HG02623 (cell line): ENCODE results near the gene TECPR1.

ENCODE experiments used
- ATAC-seq: cut with Tn5 transposase; IDR thresholded peaks from one replicate; pipeline ENCODE4 v1.9.1; 2021; ENCODE audit warnings: moderate library complexity; ENCODE audit not compliant: unreplicated experiment

The TECPR1 gene, protein sequence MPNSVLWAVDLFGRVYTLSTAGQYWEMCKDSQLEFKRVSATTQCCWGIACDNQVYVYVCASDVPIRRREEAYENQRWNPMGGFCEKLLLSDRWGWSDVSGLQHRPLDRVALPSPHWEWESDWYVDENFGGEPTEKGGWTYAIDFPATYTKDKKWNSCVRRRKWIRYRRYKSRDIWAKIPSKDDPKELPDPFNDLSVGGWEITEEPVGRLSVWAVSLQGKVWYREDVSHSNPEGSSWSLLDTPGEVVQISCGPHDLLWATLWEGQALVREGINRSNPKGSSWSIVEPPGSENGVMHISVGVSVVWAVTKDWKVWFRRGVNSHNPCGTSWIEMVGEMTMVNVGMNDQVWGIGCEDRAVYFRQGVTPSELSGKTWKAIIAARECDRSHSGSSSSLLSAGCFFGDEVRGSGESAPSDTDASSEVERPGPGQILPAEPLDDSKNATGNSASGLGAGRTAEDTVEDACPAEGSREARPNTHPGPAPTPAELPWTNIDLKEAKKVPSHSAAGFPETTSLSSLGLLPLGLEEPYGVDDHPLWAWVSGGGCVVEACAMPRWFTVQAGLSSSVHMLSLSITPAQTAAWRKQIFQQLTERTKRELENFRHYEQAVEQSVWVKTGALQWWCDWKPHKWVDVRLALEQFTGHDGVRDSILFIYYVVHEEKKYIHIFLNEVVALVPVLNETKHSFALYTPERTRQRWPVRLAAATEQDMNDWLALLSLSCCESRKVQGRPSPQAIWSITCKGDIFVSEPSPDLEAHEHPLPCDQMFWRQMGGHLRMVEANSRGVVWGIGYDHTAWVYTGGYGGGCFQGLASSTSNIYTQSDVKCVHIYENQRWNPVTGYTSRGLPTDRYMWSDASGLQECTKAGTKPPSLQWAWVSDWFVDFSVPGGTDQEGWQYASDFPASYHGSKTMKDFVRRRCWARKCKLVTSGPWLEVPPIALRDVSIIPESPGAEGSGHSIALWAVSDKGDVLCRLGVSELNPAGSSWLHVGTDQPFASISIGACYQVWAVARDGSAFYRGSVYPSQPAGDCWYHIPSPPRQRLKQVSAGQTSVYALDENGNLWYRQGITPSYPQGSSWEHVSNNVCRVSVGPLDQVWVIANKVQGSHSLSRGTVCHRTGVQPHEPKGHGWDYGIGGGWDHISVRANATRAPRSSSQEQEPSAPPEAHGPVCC

DNA sequence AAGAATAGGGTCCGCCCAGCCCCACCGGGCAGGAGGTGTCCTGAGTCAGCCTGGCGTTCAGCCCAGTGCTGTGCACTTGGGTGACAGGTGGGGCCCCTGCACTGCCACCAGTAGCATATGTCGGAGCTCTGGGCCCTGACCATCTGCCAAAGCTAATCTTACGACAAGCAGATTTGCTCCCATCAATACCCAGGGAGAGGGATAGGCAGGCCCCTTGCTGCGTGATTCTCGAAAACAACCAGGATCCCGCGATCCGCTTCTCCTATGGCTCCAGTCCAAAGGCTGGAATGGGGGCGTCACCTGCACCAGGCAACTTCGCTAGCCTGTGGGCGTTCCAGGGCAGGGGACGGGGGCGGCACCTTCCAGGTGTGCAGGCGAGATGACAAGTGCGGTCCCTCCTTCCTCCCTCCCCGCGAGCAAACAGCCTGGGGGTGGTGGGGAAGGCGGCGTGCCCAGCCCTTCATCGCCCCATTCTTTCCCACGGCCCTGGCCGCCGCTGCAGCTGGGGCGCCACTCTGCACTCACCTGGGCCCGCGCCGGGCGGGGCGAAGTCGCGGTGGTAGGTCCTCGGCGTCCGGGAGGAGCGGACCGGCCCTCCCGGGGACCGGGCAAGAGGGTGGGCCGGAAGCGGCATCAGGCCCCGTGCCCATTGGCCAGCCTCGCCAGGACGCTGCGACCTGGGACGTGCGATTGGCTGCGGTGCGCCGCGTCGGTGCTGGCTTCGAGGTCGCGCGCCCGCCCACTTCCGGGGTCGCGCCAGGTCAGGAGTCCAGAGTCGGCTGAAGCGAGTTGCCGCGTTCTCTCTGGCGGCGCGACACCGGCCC, at the start of gene TECPR1:
TSS of gene TECPR1 (minus strand) at position 632 of the 824 bp plus-strand sequence. CDS start 6,086 bp downstream, outside the sequence.
- ATAC-seq = peak; percentile 97

DNA sequence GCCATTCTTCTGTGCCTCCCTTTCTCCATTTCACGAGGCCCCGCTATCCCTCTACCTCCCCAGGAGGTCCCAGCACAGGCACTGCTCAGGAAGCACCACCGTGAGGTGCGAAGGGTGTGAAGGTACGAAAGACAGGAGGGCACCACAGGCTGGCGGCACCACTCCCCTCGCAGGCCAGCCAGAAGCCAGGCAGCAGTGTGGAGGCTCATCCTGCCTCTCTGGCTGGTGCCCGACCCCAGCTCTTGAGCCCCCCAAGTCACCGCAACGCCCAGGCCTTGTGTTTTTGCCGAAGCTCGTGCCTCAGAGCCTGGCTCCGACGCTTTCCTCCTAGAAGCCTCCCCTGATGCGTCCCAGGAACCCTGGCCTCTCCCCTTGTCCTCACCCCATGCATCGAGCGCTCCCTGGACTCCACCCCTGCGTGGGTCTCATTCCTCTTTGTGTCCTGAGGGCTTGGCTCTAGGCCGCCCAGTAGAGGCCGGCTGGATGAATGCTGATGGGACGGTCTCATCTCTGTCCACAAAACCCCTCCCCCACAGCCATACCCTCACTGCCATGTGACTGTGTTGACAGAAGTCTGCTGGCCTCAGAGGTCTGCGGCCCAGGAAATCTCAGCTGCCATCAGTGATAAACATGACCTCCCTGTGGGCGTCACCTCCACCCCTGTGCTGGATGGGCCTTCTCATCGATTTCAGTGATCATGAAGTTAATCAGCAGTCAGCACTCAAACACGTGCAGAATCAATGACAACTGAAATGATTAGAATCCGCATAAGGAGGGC, 48.8 kb upstream of the TECPR1 start:
- no peak for ATAC-seq

DNA sequence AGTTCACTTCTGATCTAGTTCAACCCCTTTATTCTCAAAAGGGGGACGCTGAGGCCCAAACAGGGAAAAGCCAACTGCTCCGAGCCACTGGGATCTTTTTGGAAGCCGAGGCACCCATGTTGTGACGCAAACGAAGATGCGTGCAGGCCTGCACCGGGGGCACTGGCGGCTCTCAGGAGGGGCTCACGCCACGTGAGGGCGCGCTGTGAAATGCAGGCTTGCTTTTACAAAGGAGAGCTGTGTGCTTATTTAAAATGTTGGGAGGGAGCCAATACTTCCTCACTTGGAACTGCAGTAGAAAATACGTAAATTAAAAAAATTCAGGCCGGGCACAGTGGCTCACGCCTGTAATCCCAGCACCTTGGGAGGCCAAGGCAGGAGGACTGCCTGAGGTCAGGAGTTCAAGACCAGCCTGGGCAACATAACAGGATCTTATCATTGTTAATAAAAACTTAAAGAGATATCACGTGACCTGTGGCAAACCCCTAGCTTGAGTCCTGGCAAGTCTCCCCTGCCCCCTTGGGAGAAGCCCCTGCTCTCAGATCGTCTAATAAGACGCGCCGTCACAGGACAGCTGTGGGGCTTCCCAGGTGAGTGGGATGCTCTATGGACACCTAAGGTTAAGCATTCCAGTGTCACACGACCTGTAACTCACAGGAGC, 45.7 kb upstream of the TECPR1 start:
- ATAC-seq = no peak

DNA sequence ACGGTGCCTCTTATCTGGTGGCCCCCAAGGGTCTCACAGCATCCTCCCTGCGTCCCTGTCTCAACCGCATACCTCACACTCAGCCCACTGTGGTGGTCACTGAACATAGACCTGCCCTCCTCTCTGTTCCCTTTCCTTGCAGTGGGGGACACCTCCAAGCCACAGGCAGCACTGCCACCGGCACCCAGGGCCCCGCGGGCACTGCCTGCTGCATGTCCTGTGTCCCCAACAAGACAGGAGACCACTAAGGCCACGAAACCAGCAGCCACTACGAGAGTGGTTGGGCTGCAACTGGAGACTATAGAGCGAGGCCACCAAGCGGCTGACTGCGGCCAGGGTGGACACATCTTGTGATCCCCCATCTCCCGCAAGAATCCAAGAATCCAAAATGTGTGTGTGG, 44.8 kb upstream of the TECPR1 start:
- ATAC-seq = no peak

DNA sequence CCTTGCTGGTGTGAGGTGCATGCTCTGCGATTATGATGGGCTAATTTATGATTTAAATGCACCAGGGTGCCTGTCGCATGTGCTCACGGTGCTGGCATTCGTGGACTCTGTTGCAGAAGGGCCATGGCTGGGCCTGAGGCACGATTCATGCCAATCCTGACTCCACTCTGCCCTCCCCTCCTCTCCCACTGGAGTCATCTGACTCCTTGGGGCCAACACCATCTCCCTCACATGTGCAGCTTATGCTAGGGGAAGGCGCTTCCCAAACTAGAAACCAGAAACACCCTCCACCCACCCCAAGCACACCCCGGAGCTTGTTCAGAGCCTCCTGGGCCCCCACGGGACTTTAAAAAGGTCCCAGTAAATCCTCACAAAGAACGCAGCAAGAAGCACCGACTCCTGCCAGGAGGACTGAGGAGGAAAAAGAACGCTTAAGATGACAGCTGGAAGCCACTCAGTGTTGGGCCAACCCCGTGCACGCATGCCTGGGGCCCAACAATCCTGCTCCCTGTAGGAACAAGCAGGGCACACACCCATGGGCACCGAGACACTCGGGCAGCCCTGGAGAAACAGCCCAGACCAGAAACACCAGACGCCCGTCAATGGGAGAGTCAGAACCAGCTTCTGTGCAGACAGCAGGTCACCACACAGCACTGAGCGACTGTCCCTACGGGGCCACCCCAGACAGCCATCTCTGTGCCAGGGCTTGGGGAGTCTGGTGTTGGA, 43.6 kb upstream of the TECPR1 start:
- no peak for ATAC-seq

DNA sequence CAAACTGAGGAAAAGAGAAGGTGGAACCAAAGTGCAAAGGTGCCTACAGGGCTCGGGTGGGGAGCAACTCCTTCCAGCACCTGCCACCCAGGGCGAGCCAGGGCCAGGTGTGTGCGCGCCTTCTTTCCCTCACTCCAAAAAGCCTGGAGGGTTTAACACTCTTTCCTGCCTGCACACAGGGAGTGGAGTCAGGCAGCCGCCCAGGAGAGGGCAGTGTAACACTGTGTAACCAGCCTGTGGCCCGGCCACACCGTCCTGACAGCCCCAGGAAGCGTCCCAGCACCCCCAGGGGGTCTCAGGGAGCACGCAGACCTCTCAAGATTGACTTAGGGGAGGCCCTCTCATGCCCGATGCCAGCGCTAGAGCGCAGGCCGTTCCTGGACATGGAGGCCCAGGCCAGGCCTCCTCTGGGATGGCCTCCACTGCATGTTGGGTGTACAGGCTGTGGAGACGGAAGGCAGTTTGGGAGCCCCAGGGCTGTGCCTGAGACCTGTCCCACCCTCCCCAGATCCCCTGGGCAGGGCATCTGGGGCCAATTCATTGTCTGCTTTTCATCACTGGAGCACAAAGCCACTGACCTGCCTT, 42.9 kb upstream of the TECPR1 start:
- ATAC-seq = no peak

DNA sequence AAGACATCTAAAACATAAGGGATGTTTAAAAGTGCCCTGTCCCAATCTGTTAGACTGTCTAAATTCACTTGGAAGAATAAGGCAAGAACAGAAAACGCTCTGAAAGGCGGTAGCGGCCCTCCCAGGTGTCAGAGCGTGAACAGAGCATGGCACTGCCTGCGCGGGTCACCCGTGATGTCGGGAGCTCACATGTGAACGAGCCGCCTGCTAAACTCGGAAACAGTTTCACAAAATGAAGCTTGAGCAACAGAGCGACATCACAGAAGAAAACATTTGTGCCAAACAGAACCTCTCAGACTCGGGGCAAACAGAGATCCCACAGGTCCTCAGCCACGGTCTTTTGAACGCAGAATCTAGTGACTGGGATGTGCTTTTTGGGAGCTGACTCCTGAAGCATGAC, 42.3 kb upstream of the TECPR1 start:
- ATAC-seq = no peak

DNA sequence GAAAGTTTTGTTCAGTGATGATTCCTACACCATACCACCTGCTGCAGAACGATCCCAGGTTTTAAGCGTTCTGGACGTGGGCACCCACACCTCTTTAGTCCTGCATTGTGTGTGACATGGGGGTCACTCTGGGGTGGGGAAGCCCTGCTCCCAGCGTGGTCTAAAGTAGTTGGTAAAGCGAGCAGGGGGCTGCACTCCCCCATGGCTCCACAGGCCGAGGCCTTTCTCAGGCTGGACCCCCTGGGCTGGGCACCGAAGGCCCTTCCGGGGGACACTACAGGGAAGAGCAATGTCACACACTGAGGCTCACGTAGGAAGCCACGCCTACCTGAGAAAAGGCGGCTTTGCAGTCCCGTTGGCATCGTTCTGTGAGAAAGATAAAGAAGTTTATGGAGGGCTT, 41.7 kb upstream of the TECPR1 start:
- no peak for ATAC-seq

DNA sequence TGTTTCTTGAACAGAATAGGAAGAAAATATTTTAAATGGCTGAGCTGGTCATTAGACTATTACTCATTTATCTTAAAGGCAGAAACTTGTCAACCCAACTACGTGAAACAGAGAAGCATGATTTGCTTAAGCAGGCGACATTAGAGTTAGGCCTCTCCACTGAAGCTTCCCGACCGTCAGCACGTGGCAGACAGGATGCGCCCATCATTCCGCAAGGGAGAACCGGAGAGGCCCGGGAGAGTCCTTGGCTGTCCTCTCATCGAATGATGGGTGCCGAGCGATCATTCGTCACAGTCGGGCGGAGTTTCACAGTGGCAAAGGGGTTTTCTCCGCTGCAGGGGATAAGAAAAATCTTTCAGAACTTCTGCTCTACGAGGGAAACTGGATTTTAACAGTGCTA, 41.2 kb upstream of the TECPR1 start:
- ATAC-seq = no peak

DNA sequence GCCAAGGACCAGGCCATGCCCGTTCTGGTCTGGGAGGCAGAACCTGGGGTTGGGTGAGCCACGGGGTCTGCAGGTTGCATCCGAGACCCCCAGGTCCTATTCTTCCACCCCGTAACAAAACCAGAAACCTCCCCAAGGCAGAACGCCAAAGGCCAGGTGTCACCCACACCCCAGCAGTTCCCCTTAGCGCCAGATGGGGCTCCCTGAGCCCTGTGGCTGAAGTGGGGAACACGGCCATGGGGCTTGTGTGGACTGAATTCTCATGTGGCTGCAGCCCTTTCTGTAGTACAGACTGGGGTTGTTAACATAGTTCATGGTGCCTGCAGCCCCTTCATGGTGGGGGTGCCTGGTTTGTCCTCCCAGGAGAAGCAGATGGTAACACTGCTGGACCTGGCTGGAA, 39.7 kb upstream of the TECPR1 start:
- no peak for ATAC-seq

DNA sequence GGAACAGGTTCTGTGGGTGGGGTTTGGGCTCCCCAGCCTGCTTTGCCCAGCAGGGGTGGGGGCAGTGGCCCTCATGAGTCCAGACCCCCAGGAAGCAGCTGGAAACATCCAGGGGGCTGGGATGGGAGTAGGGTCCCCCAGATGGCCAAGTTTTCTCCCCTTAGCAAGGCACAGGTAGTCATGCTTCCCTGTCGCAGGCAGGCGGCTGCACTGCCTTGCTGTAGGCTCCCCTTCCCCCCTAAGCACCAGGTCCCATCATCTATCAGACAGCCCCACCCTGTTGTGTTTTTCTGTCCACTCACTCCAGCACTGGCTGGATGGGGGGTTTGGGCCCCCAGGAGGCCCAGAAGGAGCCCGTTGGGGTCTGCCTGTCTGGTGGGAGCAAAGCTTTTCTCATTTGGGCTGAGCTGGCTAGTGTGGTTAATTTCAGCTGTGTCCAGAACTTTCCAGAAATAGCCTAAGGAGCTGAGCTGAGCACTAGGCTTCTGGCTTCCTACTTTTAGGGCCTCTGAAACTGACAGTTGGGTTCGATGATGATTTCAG, 37.4 kb upstream of the TECPR1 start:
- no peak for ATAC-seq

DNA sequence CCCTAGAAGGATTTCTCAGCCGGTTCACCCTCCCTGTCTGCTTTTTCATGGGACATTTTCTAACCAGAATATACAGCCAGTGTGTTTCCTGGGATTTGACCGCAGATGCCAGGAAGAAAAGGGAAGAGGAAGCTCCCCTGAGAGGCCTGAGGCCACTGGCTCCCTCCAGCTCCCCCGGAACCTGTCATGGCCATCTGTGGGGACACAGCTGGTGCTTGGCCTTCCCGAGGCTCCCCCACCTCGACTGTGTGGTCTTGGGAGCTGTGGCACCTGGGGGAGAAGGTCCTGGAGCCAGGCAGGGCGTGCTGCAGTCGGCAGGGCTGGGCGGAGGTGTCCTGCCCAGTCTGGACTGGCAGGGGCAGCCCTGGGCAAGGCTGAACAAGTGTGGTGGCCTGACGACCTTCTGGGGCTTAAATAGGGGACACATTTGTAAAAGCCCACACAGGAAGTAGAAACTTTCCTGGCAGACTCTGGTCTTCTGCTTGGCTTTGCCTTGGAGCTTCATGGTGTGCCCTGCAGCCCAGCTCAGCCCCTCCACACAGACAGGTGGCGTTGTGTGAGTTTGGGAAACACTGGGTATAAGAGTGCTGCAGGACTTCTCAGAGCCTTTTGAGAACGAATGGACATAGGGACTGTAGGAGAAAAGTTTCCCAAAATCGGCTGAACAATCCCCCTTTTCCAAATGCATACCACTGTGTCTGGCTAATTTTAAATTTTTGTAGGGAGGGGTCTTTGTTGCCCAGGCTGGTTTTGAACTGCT, 36.2 kb upstream of the TECPR1 start:
- no peak for ATAC-seq

DNA sequence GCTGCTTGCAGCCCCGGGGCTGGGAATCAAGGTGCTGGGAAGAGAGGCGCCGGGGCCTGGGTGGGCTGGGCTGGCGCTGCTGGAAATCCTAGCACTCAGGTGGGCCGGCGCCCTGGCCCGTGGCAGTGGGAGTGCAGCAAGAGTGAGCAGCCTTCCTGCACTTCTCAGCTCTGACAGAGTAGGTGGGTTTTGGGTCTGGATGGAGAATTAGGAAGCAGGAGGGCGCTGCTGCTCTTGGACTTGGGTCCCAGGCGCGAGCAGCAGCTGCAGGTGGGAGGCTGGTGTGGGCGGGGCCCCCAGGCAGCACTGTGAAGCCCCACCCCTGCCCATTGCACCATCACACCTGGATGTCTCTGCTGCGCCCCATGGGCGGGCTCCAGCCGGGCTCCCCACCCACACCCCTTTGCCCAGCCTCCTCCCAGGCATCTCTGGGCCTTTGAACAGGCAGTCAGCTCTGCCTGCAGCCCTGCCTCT, 35.5 kb upstream of the TECPR1 start:
- ATAC-seq = no peak

DNA sequence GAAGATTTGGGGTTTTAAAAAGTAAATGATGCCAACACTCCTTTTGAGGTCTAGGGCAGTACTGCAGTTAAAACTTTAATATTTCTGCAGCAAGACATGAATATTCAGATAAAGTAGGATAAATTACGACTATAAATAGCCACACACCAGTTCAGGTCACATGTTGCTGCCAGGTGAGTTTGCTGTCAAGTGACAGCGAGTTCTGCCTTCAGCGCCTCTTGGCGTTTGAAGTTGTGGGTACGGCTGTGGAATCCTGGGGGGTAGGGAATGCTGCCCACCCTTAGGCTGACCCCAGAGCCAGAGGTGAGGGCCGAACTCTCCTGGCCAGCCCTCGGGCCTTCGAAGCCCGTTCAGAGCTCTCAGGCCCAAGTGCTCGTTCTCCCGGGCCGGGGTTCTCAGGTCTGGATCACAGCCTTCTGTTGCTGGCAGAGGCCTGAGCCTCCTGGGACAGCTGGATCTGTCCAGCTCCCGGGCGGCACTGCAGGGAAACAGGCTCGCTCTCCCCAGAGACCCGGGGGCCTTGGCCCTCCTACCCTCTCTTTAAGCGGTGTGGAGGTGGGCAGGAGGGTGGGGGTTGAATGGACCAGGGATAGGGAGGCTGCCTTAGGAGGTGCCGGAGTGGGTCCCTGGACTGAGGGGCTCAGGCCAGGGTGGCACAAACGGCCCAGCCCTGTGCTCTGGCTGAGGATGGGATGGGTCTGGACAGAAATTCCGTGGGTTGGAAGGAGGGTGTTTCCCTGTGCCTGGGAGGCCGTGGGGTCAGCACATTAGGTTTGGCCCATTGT, 34.9 kb upstream of the TECPR1 start:
- ATAC-seq = no peak

DNA sequence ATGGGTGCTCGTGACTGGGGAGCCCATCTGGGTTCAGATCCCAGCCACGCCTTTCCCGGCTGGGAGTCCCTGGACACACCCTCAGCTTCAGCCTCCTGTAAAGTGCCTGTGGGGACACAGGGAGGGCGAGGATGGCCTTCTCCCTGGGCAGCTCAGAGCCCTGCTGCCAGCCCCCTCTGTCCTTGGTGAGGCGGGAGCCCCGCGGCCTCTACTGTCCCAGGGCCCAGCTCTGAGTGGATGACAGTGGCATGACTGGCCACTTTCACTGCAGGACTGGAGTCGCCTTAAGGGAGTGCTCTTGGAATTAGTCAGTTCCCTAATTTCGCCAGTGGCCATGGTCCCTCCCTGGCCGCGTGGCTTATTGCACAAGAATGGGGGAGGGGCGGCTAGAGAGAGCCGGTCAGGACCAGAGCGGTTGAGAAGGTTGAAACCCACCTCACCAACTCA, 34.1 kb upstream of the TECPR1 start:
- ATAC-seq = no peak
